GM12865 (cell line): ENCODE measurements around the gene GMPR2.
"Not testable (repeated sequence)": the region's sequence is repeated elsewhere in the genome, so short reads cannot be mapped to it uniquely, and the experiment has no call there.

Experiments
- DNase-seq: peaks from one replicate; pipeline ENCODE4 v3.0.0; 2010; ENCODE audit warnings: low read depth
- H3K4me3 ChIP-seq: 2 replicates; pipeline ENCODE4 v1.5.1; 2011; ENCODE audit warnings: mild to moderate bottlenecking, low read depth, low read length, control low read depth
- TF ChIP-seq, protein P1 (sequence below): IDR thresholded peaks from 2 replicates; pipeline ENCODE4 v1.5.1; 2011; ENCODE audit warnings: low read length, control low read depth, low read depth, inconsistent platforms; ENCODE audit not compliant: insufficient read depth; ENCODE audit errors: missing control alignments

GMPR2 gene

DNA sequence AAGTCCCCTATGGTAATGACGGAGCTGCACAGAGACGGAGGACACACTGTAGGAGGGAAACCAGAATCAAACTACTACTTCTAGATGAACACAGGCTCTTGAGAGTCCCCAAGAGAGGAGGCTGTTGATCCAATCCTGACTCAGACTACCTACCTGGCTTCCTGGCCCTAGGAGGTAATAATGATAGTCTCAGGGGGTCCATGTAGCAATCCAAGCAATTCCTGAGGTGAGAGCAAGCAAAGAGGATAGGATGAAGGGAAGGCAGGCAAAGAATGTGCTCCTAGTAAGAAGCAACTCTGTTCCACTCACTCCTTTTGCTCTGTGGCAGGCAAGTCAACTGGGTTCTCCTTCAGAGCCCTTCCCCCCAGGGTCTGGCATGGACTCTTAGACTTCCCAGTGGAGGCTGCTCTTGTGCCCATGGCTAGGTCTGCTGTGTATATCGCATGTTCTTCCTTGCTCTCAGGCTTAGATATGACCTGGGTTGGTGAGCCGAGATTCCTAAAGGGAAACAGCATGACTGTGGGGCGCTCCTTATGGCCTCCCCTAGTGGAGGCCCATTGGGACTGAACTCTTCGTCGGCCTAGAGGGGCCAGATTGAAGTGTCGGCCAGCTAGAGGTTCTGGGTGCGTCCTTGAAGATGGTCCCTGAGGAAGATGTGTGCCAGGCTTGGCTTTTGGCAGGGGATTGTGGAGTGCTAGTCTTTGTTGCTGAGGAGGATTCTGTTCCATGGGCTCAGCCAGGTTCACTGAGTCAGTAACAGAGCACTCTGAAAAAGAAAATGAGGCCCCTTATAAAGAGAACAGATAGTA lies 7.6 kb downstream of the GMPR2 start:
- TF ChIP-seq, protein P1, sequence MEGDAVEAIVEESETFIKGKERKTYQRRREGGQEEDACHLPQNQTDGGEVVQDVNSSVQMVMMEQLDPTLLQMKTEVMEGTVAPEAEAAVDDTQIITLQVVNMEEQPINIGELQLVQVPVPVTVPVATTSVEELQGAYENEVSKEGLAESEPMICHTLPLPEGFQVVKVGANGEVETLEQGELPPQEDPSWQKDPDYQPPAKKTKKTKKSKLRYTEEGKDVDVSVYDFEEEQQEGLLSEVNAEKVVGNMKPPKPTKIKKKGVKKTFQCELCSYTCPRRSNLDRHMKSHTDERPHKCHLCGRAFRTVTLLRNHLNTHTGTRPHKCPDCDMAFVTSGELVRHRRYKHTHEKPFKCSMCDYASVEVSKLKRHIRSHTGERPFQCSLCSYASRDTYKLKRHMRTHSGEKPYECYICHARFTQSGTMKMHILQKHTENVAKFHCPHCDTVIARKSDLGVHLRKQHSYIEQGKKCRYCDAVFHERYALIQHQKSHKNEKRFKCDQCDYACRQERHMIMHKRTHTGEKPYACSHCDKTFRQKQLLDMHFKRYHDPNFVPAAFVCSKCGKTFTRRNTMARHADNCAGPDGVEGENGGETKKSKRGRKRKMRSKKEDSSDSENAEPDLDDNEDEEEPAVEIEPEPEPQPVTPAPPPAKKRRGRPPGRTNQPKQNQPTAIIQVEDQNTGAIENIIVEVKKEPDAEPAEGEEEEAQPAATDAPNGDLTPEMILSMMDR = no peak
- no peak overlapping the region for H3K4me3 ChIP-seq
- no peak for DNase-seq

GRCh38 chr14:24241829-24242443 lies 9.2 kb downstream of the GMPR2 start:
- DNase-seq = peak; percentile 94
- TF ChIP-seq, protein P1 = peak; percentile 38
- H3K4me3 ChIP-seq = peak overlapping the region; percentile 69

- peak overlapping the region; percentile 69 for H3K4me3 ChIP-seq
- DNase-seq = peak; percentile 46
- TF ChIP-seq, protein P1 = no peak
Observed at GRCh38 chr14:24243336-24243836, 10.7 kb downstream of the GMPR2 start.

DNA sequence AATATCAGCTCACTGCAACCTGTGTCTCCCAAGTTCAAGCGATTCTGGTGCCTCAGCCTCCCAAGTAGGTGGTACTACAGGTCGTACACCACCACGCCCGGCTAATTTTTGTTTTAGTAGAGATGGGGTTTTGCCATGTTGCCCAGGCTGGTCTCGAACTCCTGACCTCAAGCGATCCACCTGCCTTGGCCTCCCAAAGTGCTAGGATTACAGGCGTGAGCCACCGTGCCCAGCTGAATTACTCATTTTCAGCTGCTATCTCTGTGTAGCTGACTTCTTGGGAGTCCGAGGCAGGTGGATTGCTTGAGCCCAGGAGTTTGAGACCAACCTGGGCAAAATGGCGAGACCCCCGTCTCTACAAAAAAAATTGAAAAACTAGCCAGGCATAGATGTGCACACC lies 12.6 kb downstream of the GMPR2 start:
- DNase-seq, H3K4me3 ChIP-seq: not testable (repeated sequence)

DNA sequence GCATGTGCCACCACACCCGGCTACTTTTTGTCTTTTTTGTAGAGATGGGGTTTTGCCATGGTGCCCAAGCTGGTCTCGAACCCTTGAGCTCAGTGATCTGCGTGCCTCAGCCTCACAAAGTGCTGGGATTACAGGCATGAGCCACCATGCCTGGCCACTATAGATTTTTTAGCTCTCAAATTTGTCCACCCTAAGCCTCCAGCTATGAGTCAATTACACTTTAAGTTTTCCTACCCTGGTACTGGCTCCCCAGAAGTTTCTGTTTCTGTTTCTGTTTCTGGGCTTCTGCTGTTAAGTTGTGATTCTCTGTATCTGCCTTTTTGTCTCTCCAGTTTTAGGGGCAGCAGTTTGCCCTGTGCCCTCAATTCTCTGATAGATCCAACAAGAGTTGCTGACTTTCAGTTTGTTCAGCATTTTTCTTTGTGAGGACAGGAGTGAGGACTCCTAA lies 14.1 kb downstream of the GMPR2 start:
- TF ChIP-seq, protein P1 = no peak
- peak; percentile 80 for DNase-seq
- H3K4me3 ChIP-seq = no peak overlapping the region

DNA sequence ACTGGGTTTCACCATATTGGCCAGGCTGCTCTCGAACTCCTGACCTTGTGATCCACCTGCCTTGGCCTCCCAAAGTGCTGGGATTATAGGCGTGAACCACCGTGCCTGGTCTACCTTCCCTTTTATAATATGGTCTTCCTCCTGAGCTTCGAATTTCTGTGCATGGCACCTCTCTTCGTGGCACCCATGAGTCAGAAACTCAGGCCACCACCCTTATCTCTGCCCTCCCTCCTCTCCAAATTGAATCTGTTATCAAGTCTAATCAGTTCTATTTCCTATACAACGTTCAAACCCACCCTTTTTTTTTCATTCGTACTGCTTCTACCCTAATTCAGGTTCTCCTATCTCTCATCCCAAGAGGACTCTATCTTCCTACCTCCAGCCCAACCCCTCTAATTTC lies 14.7 kb downstream of the GMPR2 start:
- TF ChIP-seq, protein P1 = no peak
- H3K4me3 ChIP-seq = no peak overlapping the region
- no peak for DNase-seq

DNA sequence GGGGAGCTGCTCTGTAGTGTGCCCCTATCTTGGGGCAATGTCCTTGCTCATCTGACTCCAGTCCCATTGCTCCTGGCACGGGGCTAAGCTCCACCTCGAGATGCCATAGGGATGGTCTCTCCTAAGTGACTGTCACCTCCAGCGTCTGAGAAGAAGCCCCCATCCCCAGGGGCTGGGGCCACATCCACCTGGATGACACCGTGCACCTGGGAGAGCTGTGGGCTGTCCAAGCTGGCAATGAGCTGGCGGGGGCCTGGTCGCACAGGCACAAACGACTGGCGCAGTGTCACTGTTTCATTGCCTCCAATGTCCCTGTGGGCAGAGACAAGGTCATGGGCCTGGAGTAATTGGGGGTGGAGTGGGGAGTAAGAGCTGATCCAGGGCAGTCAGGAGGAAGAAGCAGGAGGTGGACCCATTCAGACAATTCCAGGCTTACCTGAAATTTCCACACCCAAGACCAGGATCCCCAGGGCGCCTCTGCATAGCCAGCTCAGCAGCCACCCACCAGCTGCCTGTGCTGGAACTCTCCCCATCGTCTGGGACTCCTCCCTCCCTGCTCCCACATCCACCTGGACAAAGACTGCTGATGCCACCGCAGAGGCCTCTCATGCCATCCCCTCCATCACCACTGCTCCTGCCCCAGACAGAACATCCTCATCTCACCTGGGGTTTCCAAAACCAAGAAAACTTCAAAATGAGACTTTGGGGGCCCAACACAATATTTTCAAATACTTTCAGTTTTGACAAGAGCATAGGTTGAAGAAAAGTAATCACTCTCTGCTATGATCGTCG lies 16.7 kb downstream of the GMPR2 start:
- TF ChIP-seq, protein P1 = no peak
- H3K4me3 ChIP-seq = no peak overlapping the region
- no peak for DNase-seq
